Measurements from ENCODE around the gene UCN2. TPM values are rescaled to one million over a fixed set of nuclear protein-coding genes. Genes with fewer than 3 reads are reported as not detected.

UCN2 gene
- total RNA-seq, 1 experiment from 2014 or later, result 0.68 TPM

- Histone ChIP-seq H4K91ac (ENCODE audit: insufficient read length, low read depth, low read length) (no peak overlapping the region), H2AFZ (ENCODE audit: low read length) (no peak overlapping the region), H3K9ac (ENCODE audit: extremely low read depth, insufficient read length, low read length) (no peak overlapping the region), H2BK15ac (ENCODE audit: low read depth, low read length) (no peak overlapping the region), H2BK12ac (ENCODE audit: insufficient read length, low read depth, low read length) (no peak overlapping the region), H3K23ac (ENCODE audit: insufficient read length, low read depth, low read length) (no peak overlapping the region), H3K4ac (ENCODE audit: low read depth, low read length) (no peak overlapping the region), H3T11ph (ENCODE audit: low read length) (no peak overlapping the region), H3K56ac (ENCODE audit: insufficient read length, low read depth, low read length) (no peak overlapping the region), H4K20me1 (ENCODE audit: control insufficient read depth, insufficient read depth, insufficient read length) (no peaks in the 10 kb centered on the region), H3K23me2 (ENCODE audit: insufficient read length, low read depth, low read length, poor library complexity, severe bottlenecking) (peaks cover 7% of the 10 kb centered on the region), H3K79me1 (ENCODE audit: insufficient read depth, low read depth, low read length, poor library complexity, severe bottlenecking) (no peaks in the 10 kb centered on the region), H3K4me1 (ENCODE audit: insufficient read depth, low read length) (peaks cover 9% of the 10 kb centered on the region; the same call in 1 of the 2 replicates), H3K18ac (ENCODE audit: insufficient read length, low read depth, low read length) (no peak overlapping the region), H2BK120ac (ENCODE audit: low read depth, low read length, poor library complexity, severe bottlenecking) (no peak overlapping the region), H3K14ac (ENCODE audit: insufficient read depth, low read length) (no peak overlapping the region), H3K27ac (ENCODE audit: insufficient read length, low read depth, low read length) (no peak overlapping the region), H2BK20ac (ENCODE audit: low read depth, low read length, poor library complexity, severe bottlenecking) (no peak overlapping the region), H2AK5ac (ENCODE audit: insufficient read length, low read length) (no peak overlapping the region), H3K9me3 (ENCODE audit: control insufficient read depth, low read depth, low read length) (no peaks in the 10 kb centered on the region), H4K8ac (replicated peaks; ENCODE audit: insufficient read length, low read depth, low read length) (no peak overlapping the region), H2BK5ac (ENCODE audit: insufficient read length, low read length) (no peak overlapping the region), H3K4me2 (ENCODE audit: insufficient read depth, insufficient read length, low read length) (peak overlapping the region; percentile 7), H3K27me3 (ENCODE audit: insufficient read depth, low read length) (no peaks in the 10 kb centered on the region), H3K79me2 (ENCODE audit: insufficient read depth, low read length) (peaks cover 2% of the 10 kb centered on the region; the same call in 1 of the 2 replicates), H4K5ac (ENCODE audit: insufficient read length, low read depth, low read length) (no peak overlapping the region)
- H3K4me1 Mint-ChIP-seq, result peaks cover 39 to 49% of the 10 kb centered on the region in 2 experiments
- H3K4me3 Mint-ChIP-seq, result peak overlapping the region in 1 of 2 experiments; percentile 29; a peak in 1 of 5 replicates
- H3K27me3 Mint-ChIP-seq (ENCODE audit: low read depth), result no peaks in the 10 kb centered on the region
- no CpG with 5 or more reads among the region's 14 CpGs for WGBS (ENCODE audit: extremely low coverage, insufficient read length, low lambda C conversion rate)
- H3K9me3 Mint-ChIP-seq, result no peaks in the 10 kb centered on the region
- H3K36me3 Mint-ChIP-seq (ENCODE audit: insufficient read depth in 1 of 3, low read depth in 3 of 3), result peaks cover 6 to 37% (median 15%) of the 10 kb centered on the region in 3 experiments; a peak in 6 of 7 replicates
- TF ChIP-seq CTCF (conservative IDR thresholded peaks at IDR 0.05), result no peak
- DNase-seq, result no peak
- H3K27ac Mint-ChIP-seq, result peak overlapping the region; percentile 35 to 74 (median 73); a peak in 5 of 7 replicates
Measured at GRCh38 chr3:48553886-48554845, 9.4 kb downstream of the UCN2 start.
